ENCODE data around the gene LHX4. TPM values are rescaled to one million over a fixed set of nuclear protein-coding genes. Genes with fewer than 3 reads are reported as not detected.

LHX4 gene
- total and polyA plus RNA-seq, 10 donors, result 0.02 to 2.0 (median 0.03) TPM; not detected in 5

- intact Hi-C loops (cut with DNase I; ENCODE audit: low total_unique reads), result no loop called here
- no peak for TF ChIP-seq CTCF (IDR thresholded peaks at IDR 0.05 in 8 of 11, conservative IDR thresholded peaks at IDR 0.05 in 3 of 11)
- no peak for TF ChIP-seq POLR2A (IDR thresholded peaks at IDR 0.05)
- no peak for TF ChIP-seq POLR2AphosphoS5 (IDR thresholded peaks at IDR 0.05)
- H3K36me3 ChIP-seq, result no peaks in the 10 kb centered on the region
- H3K9me3 ChIP-seq, result no peaks in the 10 kb centered on the region
- DNase-seq, result no peak
- H3K4me3 ChIP-seq, result no peak overlapping the region
- H3K27ac ChIP-seq, result no peak overlapping the region
- H3K27me3 ChIP-seq (replicated peaks in 1 of 7), result peaks cover 0 to 40% (median 0%) of the 10 kb centered on the region in 7 donors
- 80 to 89% (median 84%) methylated on average over 18 to 20 of the region's 20 CpGs for WGBS, 5 donors
- H3K4me1 ChIP-seq, result no peaks in the 10 kb centered on the region
These were observed 11.0 kb upstream of the LHX4 start for GRCh38 chr1:180218806-180219765.

GRCh38 chr1:180219776-180220175 lies 10.3 kb upstream of the LHX4 start:
- peaks cover 0 to 47% (median 0%) of the 10 kb centered on the region in 7 donors for H3K27me3 ChIP-seq (replicated peaks in 1 of 7)
- H3K4me1 ChIP-seq, result no peaks in the 10 kb centered on the region
- no peak overlapping the region for H3K27ac ChIP-seq
- no peaks in the 10 kb centered on the region for H3K9me3 ChIP-seq
- no peaks in the 10 kb centered on the region for H3K36me3 ChIP-seq
- H3K4me3 ChIP-seq, result no peak overlapping the region
- no peak for DNase-seq
- intact Hi-C loops (cut with DNase I; ENCODE audit: low total_unique reads), result no loop called here
- TF ChIP-seq POLR2A (IDR thresholded peaks at IDR 0.05) (no peak), CTCF (IDR thresholded peaks at IDR 0.05 in 8 of 11, conservative IDR thresholded peaks at IDR 0.05 in 3 of 11) (no peak), POLR2AphosphoS5 (IDR thresholded peaks at IDR 0.05) (no peak)
- 85 to 93% (median 89%) methylated on average over 5 to 11 of the region's 11 CpGs for WGBS, 5 donors

- Histone ChIP-seq H3K9me3 (no peaks in the 10 kb centered on the region), H3K27me3 (replicated peaks in 1 of 7) (peaks cover 0 to 64% (median 13%) of the 10 kb centered on the region in 7 donors), H3K36me3 (no peaks in the 10 kb centered on the region), H3K4me3 (no peak overlapping the region), H3K4me1 (no peaks in the 10 kb centered on the region), H3K27ac (no peak overlapping the region)
- TF ChIP-seq POLR2AphosphoS5 (IDR thresholded peaks at IDR 0.05) (no peak), POLR2A (IDR thresholded peaks at IDR 0.05) (no peak), CTCF (IDR thresholded peaks at IDR 0.05 in 8 of 11, conservative IDR thresholded peaks at IDR 0.05 in 3 of 11) (no peak)
- no peak for DNase-seq
- intact Hi-C loops (cut with DNase I; ENCODE audit: low total_unique reads), result no loop called here
- 84 to 93% (median 89%) methylated on average over 6 of the region's 6 CpGs for WGBS, 5 donors
These were observed 8.6 kb upstream of the LHX4 start for GRCh38 chr1:180221462-180221861.

GRCh38 chr1:180224902-180225301 lies 5.2 kb upstream of the LHX4 start:
- intact Hi-C loops (cut with DNase I; ENCODE audit: low total_unique reads), result no loop called here
- no peak overlapping the region for H3K4me3 ChIP-seq
- H3K27ac ChIP-seq, result no peak overlapping the region
- no peak for TF ChIP-seq POLR2AphosphoS5 (IDR thresholded peaks at IDR 0.05)
- no peak for TF ChIP-seq POLR2A (IDR thresholded peaks at IDR 0.05)
- H3K36me3 ChIP-seq, result no peaks in the 10 kb centered on the region
- H3K27me3 ChIP-seq (replicated peaks in 1 of 7), result peaks cover 0 to 92% (median 47%) of the 10 kb centered on the region in 7 donors
- no peak for DNase-seq
- peaks cover 6 to 18% (median 15%) of the 10 kb centered on the region in 6 donors for H3K4me1 ChIP-seq
- H3K9me3 ChIP-seq, result no peaks in the 10 kb centered on the region
- WGBS, 5 donors, result 59 to 71% (median 66%) methylated on average over 5 of the region's 5 CpGs
